SKM-1 treated with dmso at 0.1 percent for 144 hours (cell line): ENCODE results near the gene ARMC10.
"Not testable (repeated sequence)": the region's sequence is repeated elsewhere in the genome, so short reads cannot be mapped to it uniquely, and the experiment has no call there.

Experiments
- DNase-seq: peaks from one replicate; lab custom pipeline; 2025; ENCODE audit not compliant: unreplicated experiment; lab: John Stamatoyannopoulos, UW

The ARMC10 gene

GRCh38 chr7:103074519-103075336 lies at the start of gene ARMC10, which contains the start of gene FBXL13:
ARMC10 (plus strand) TSS chr7:103075140; CDS start chr7:103075273, 133 bp downstream.
FBXL13 (minus strand) TSS chr7:103074796.
- DNase-seq: peak; percentile 91

GRCh38 chr7:103025341-103025740 lies 49.6 kb upstream of the ARMC10 start:
- DNase-seq: peak; percentile 25

- DNase-seq: no peak
These were observed 43.9 kb upstream of the ARMC10 start for GRCh38 chr7:103031024-103031423.

- no peak for DNase-seq
These were observed 43.2 kb upstream of the ARMC10 start for GRCh38 chr7:103031781-103032180.

- not testable (repeated sequence) for DNase-seq
These were observed 40.6 kb upstream of the ARMC10 start for GRCh38 chr7:103034318-103034717.

- DNase-seq: no peak
These were observed 37.5 kb upstream of the ARMC10 start for GRCh38 chr7:103037476-103037822.

GRCh38 chr7:103037823-103038739 lies 36.9 kb upstream of the ARMC10 start:
- DNase-seq: not testable (repeated sequence)

- not testable (repeated sequence) for DNase-seq
These were observed 33.1 kb upstream of the ARMC10 start for GRCh38 chr7:103041815-103042214.

GRCh38 chr7:103048833-103049232 lies 26.1 kb upstream of the ARMC10 start:
- no peak for DNase-seq

GRCh38 chr7:103051519-103051918 lies 23.4 kb upstream of the ARMC10 start:
- no peak for DNase-seq

GRCh38 chr7:103056006-103056405 lies 18.9 kb upstream of the ARMC10 start:
- not testable (repeated sequence) for DNase-seq

GRCh38 chr7:103058122-103058521 lies 16.8 kb upstream of the ARMC10 start:
- DNase-seq: no peak

GRCh38 chr7:103059471-103059870 lies 15.5 kb upstream of the ARMC10 start:
- DNase-seq: no peak

- no peak for DNase-seq
These were observed 11.0 kb upstream of the ARMC10 start for GRCh38 chr7:103063895-103064294.

GRCh38 chr7:103065667-103066066 lies 9.3 kb upstream of the ARMC10 start:
- peak; percentile 55 for DNase-seq

GRCh38 chr7:103068414-103069403 lies 6.2 kb upstream of the ARMC10 start:
- DNase-seq: no peak

- no peak for DNase-seq
These were observed 3.9 kb upstream of the ARMC10 start for GRCh38 chr7:103071000-103071399.

GRCh38 chr7:103073989-103074518 lies 886 bp upstream of the ARMC10 start:
- no peak for DNase-seq

- no peak for DNase-seq
These were observed 488 bp downstream of the ARMC10 start for GRCh38 chr7:103075337-103075918.

GRCh38 chr7:103076764-103077163 lies 1.8 kb downstream of the ARMC10 start:
- DNase-seq: no peak
